ENCODE measurements around the gene SH3PXD2B.
"Not testable (repeated sequence)": the region's sequence is repeated elsewhere in the genome, so short reads cannot be mapped to it uniquely, and the experiment has no call there.

SH3PXD2B gene

GRCh38 chr5:172294831-172295230 lies 159.5 kb downstream of the SH3PXD2B start:
- DNase-seq (ENCODE audit: low read depth), result no peak

- no peak for DNase-seq (ENCODE audit: low read depth)
Measured at GRCh38 chr5:172293745-172294342, 160.5 kb downstream of the SH3PXD2B start.

GRCh38 chr5:172293054-172293744 lies 161.1 kb downstream of the SH3PXD2B start:
- peak; percentile 12 for DNase-seq (ENCODE audit: low read depth)

DNA sequence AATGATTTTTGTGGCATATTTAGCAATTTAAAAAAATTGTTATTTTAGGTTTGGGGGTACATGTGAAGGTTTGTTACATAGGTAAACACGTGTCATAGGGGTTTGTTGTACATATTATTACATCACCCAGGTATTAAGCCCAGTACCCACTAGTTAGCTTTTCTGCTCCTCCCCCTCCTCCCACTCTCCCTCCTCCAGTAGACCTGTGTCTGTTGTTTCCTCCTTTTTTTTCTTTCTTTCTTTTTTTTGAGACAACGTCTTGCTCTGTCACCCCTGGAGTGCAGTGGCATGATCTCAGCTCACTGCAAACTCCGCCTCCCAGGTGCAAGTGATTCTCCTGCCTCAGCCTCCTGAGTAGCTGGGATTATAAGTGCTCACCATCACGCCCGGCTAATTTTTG lies 162.5 kb downstream of the SH3PXD2B start:
- not testable (repeated sequence) for DNase-seq (ENCODE audit: low read depth)

GRCh38 chr5:172288465-172288864 lies 165.9 kb downstream of the SH3PXD2B start:
- DNase-seq (ENCODE audit: low read depth), result no peak

GRCh38 chr5:172287140-172287539 lies 167.2 kb downstream of the SH3PXD2B start:
- not testable (repeated sequence) for DNase-seq (ENCODE audit: low read depth)

GRCh38 chr5:172285226-172286143 lies 168.8 kb downstream of the SH3PXD2B start:
- no peak for DNase-seq (ENCODE audit: low read depth)

DNA sequence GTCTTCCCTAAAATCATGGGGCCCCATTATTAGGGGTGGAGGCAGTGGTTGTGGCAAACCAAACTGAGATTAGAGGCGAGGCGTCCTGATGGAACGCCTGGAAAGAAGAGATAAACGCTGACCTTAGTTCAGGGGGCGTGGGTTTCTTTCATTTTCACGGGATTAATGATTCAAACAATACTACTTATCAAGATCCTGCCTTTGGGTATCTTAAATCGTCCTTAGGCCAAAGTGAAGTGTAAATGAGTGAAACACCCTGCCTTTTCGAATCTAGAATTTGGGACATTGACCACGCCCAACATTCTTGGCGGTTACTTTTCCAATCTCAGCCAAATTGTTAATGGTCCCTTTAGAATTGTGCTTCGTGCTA lies 169.7 kb downstream of the SH3PXD2B start:
- DNase-seq (ENCODE audit: low read depth), result no peak

DNA sequence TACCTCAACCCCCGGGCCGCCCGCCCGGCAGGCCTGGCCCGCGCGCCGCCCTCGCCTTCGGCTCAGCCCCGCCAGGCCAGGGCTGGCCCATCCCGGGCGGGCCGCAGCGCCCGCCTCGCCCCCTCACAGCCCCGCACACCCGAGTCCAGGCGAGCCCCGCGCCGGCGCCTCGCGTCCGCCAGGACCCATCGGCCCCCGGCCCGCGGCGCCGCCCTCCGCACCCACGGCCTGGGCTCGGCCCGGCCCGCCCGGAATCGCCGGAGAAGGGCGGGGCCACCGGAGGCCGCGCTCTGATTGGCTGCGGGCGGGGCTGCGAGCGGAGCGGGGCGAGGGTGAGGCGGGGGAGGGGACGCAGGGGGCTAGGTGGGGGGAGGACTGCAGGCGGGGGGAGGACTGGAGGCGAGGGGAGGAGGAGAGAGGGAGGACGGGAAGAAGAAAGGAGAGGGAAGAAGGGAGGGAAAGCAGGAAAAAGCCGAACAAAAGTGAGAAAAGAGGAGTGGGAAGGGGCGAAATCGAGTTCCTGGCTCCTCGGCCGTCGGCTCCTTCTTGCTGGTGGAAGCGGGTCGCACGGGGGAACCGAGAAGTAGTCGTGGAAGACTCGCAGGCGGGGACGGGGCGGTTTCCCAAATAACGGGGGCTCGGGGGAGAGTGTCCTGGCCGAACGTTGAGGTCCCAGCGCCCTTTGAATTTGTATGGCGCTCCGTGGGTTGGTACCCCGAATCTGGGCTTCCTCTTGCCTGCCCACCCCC lies 170.3 kb downstream of the SH3PXD2B start:
- DNase-seq (ENCODE audit: low read depth), result peak; percentile 70

DNA sequence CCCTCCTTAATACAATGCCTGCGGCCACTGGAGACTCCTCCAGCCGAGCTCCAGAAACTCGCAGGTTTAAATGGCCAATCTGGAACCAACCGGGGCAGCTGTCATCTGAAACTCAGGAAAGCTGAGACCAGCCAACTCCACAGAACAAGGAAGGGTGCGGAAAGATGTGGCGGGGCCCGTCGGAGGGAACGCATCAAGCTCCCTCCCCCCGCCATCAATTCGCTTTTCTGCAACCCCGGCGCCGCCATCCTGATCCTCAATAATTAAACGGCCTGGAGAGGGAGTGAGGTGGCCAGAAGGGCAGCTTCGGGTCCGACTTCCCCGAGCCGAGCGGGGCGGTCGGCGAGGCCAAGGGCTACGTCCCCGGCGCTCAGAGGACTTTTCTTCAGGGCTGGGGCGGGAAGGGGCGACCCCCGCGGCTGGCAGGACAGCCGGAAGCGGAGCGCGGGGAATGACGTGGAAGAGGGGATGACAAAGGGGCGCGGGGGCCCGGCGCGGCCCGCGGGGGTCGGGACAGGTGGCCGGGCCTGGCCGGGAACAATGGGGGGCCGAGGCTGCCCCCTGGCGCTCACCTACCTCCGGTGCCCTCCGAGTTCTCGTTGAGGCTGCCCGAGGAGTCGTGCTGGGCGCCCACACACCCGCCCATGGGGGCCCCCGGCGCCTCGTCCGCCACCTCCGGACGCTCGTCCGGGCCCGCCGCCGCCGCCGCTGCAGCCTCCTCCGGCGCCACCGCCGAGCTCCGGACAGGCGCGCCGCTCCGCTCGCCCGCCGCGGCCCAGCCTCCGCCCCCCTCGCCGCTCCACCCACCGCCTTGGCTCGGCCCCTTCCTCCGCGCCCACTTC lies 171.1 kb downstream of the SH3PXD2B start, which contains the start of gene UBTD2:
TSS of gene UBTD2 (minus strand) at position 745 of the 842 bp plus-strand sequence. CDS start at position 646, 99 bp downstream.
- peak; percentile 55 for DNase-seq (ENCODE audit: low read depth)

GRCh38 chr5:172282272-172283019 lies 171.9 kb downstream of the SH3PXD2B start:
- no peak for DNase-seq (ENCODE audit: low read depth)

DNA sequence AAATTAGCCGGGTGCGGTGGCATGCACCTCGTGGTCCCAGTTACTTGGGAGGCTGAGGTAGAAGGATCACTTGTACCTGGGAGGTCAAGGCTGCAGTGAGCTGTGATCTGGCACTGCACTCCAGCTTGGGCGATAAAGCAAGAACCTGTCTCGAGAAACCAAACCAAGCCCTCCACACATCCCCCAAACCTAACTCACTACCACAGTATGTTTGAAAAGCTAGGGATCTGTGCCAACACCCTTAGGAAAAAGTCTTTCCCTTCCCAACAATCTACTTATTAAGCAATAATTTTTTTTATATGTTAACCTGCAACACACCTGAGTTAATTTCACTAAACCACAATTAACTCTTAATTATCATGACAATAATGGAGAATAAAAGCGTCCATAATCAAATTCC lies 173.0 kb downstream of the SH3PXD2B start:
- no peak for DNase-seq (ENCODE audit: low read depth)

DNA sequence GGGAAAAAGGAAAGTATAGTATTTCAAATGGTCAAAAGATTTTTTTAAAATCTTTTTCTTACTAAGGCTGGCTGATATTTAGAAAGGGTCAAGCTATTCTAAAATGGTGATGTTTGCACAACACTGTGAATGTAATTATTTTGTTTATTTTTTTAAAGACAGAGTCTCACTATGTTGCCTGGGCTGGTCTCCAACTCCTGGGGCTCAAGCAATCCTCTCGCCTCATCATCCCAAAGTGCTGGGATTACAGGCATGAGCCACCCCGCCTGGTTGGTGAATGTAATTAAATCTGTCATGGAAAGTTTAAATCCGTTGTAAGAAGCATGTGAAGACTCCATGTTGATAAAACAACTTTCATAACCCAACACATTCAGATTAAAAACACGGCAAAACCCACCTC lies 173.4 kb downstream of the SH3PXD2B start:
- no peak for DNase-seq (ENCODE audit: low read depth)

DNA sequence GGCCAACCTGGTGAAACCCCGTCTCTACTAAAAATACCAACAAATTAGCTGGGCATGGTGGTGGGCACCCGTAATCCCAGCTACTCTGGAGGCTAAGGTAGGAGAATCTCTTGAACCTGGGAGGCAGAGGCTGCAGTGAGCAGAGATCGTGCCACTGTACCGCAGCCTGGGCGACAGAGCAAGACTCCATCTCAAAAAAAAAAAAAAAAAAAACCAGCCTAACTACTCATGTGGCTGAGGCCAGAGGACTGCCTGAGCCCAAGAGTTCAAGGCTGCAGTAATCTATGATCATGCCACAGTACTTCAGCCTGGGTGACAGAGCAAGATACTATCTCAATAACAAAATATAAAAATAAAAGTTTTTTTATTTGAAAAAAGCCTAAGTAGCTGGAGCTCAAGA lies 174.0 kb downstream of the SH3PXD2B start:
- no peak for DNase-seq (ENCODE audit: low read depth)

DNA sequence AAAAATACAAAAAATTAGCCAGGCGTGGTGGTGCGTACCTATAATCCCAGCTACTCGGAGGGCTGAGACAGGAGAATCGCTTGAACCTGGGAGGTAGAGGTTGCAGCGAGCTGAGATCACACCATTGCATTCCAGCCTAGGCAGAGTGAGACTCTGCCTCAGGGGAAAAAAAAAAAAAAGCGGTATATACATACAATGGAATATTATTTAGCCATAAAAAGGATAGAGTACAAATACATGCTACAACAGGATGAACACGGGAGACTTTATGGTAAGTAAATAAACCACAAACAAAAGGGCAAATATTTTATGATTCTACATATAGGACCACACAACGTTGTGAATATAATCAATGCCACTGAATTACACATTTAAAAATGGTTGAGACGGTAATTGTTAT lies 176.0 kb downstream of the SH3PXD2B start:
- DNase-seq (ENCODE audit: low read depth), result no peak

GRCh38 chr5:172276214-172276613 lies 178.1 kb downstream of the SH3PXD2B start:
- no peak for DNase-seq (ENCODE audit: low read depth)
